GM19239 (cell line): ENCODE measurements around the gene NME2.
"Not testable (repeated sequence)": the region's sequence is repeated elsewhere in the genome, so short reads cannot be mapped to it uniquely, and the experiment has no call there.

Experiments used
- DNase-seq: peaks from one replicate; pipeline ENCODE4 v3.0.0; 2011; ENCODE audit warnings: low spot score; ENCODE audit not compliant: insufficient read length
- FAIRE-seq: peaks from 2 replicates; lab custom pipeline; 2011; peaks lifted over from hg19 to GRCh38; lab: Jason Lieb, UNC

The NME2 gene

DNA sequence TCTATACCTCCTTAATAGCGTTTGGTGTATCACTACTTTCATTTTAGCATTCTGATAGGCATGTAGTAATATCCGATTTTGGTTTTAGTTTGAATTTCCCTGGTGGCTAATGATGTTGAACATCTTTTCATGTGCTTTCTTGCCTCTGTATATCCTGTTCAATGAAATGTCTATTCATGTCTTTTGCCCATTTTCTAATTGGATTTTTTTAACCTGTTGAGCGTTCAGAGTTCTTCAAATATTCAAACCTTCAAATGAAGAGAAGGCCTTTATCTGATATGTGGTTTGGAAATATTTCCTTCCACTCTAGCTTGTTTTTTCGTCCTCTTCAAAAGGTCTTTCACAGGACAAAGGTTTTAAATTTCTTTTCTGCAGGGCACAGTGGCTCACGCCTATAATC, 15.3 kb upstream of the NME2 start:
- FAIRE-seq = no peak
- no peak for DNase-seq

GRCh38 chr17:51152766-51153209, 13.4 kb upstream of the NME2 start:
- DNase-seq (no peak), FAIRE-seq (peak; percentile 39)

DNA sequence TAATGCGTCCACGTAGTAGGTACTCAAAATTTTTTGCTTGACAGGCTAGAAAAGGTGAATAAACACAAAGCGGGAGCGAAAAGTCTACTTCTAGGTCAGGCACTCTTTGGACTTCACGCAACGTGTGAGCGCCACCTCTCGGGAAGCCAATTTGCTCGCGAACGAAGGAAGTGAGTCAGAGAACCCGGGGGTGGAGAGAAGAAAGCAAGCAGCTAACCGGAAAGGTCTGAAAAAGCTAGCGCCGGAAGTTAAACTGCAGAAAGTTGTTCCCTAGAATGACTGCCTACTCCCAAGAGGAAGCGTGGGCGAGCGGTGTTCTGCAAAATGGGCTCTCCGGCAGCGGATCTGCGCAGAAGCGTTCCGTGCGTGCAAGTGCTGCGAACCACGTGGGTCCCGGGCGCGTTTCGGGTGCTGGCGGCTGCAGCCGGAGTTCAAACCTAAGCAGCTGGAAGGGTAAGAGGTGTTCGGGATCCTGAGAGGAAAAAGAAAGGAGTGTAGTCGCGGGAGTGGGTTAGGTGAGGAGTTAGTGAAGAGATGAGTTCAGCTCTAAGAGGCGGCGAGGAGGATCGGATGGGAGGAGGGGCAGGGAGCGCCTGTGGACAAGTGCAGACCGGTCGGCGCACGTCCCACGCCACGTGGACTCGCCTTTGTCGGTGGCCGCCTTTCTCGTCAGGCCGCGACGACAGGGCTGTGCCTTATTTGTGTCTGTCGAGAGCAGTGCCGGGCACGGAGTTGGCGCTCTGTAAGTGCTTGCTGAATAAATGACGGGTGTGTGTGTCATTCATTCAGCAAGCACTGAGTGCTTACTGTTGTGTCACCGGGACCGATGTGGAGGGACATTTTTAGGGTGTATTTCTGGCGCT, 12.8 kb upstream of the NME2 start, which contains the start of gene NME1:
Gene NME1 (plus strand): TSS at position 350 of the 863 bp plus-strand sequence. CDS start 2,096 bp downstream, outside the sequence.
- peak; percentile 94 for FAIRE-seq
- peak; percentile 89 for DNase-seq

GRCh38 chr17:51154176-51154575, 12.0 kb upstream of the NME2 start:
- no peak for DNase-seq
- no peak for FAIRE-seq

GRCh38 chr17:51155416-51155815, 10.8 kb upstream of the NME2 start:
- no peak for DNase-seq

DNA sequence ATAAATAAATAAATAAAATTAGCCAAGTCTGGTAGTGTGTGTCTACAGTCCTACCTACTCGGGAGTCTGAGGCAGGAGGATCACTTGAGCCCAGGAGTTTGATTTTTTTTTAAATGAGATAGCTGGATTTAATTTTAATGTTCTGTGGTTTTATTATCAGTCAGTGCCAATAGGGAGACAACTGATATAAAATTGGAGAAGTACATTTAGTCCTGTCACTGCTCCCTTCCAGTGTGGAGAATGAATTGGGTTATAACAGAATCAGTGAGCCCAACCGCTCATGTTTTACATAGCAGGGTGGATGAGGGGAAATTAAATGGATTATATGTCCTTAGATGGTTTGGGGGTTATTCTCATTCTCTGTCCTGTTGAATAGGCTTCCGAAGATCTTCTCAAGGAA, 6.6 kb upstream of the NME2 start:
- FAIRE-seq (no peak), DNase-seq (no peak)

More at GRCh38 chr17:51155416-51155815, 10.8 kb upstream of the NME2 start:
- FAIRE-seq = no peak

DNA sequence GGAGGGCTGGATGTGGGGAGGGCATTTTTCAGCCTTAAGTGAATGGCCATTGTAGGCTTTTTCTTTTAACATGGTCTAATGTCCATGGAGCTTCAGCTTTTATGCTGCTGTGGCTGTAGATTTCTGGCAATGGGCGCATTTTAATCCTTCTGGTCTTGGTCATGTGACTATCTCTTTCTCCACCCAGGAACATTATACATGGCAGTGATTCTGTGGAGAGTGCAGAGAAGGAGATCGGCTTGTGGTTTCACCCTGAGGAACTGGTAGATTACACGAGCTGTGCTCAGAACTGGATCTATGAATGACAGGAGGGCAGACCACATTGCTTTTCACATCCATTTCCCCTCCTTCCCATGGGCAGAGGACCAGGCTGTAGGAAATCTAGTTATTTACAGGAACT, 4.7 kb upstream of the NME2 start:
- FAIRE-seq = no peak
- no peak for DNase-seq

- FAIRE-seq (peak; percentile 33), DNase-seq (no peak)
Measured at GRCh38 chr17:51164911-51165679, 1.1 kb upstream of the NME2 start.

- FAIRE-seq = peak; percentile 8
- DNase-seq = no peak
Measured at GRCh38 chr17:51165680-51166197, 472 bp upstream of the NME2 start.

- peak; percentile 78 for DNase-seq
- FAIRE-seq = peak; percentile 56
Measured at GRCh38 chr17:51166987-51167931, 1.0 kb downstream of the NME2 start.

DNA sequence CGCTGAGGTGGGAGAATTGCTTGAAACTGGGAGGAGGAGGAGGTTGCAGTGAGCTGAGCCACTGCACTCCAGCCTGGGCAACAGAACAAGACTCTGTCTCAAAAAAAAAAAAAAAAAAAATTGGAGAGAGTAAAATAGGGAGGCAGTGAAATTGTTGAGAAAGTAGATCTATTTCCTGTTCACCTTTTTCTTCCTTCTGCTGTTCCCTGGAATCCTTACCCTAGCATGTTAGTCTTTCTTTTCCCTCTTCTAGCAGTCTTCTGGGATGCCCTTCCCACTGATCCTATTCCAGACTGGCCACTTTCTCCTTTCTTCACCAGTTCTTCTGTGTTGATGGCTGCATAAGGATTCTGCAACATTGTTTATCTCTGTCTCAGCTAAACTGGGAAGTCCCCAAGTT, 3.1 kb downstream of the NME2 start:
- no peak for DNase-seq
- no peak for FAIRE-seq

DNA sequence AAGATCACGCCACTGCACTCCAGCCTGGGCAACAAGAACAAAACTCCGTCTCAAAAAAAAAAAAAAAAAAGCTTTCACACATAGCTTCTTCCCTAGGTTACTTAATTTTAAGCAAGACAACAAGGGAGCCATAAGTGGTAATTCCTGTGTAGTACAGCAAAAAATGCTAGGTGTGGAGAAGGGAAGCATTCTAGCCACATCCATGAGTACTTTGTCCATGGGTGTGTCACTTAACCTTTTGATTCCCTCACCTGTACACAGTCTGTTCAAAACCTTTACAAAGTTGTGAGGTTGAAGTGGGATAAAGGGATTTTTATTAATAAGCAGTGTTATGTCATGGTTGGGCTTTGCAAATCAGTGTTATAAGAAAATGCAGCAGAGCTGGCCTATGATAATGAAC, 4.5 kb downstream of the NME2 start:
- no peak for FAIRE-seq

GRCh38 chr17:51172030-51172429, 5.8 kb downstream of the NME2 start:
- FAIRE-seq = peak; percentile 26
- not testable (repeated sequence) for DNase-seq

More for the DNA sequence above, 4.5 kb downstream of the NME2 start:
- no peak for DNase-seq

- DNase-seq (no peak), FAIRE-seq (no peak)
Measured at GRCh38 chr17:51180486-51180885, 14.3 kb downstream of the NME2 start.

DNA sequence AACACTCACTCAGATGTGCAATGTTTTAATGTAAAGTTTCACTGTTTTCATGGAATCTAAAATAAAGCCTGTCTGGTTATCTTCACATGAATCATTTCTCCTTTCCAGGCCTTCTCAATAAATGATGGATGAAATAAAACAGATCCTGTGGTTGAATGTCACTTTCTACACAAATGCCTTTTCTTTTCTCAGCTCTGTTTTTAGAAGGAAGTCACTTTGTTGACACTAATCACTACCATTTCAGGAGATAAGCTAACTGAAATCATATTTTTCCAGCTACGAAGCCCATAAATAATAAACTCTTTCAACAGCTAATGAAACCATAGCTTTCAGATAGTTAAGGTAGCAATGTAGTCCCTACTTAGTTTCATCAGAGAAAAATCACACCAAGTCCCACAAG, 17.9 kb downstream of the NME2 start:
- FAIRE-seq (no peak), DNase-seq (no peak)

GRCh38 chr17:51185763-51186332, 19.6 kb downstream of the NME2 start:
- no peak for FAIRE-seq
- DNase-seq = no peak

DNA sequence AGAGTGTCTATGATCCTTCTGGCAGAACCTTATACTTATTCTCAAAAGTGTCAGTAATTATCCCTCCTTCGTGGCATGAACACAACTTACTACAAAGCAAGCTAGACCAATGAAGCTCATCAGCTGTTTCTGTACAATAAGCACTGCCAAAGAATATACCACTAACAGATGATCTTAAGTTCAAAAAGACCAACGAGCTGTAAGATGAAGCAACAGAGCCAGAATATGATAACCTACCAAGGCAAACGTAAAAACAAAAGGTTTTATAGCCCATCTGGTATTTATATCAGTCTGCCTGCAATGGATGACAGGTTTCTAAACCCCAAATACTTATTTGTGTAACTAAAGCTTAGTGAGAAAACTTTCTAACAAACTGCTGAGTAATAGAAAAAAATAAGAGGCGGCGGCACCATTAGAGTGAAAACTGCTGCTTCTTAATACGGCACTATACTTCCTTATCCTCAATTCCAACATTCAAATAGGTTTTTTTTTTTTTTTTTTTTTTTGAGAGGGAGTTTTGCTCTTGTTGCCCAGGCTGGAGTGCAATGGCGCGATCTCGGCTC, 22.1 kb downstream of the NME2 start:
- FAIRE-seq = no peak
- no peak for DNase-seq

- no peak for DNase-seq
- FAIRE-seq = no peak
Measured at GRCh38 chr17:51189162-51189561, 23.0 kb downstream of the NME2 start.

DNA sequence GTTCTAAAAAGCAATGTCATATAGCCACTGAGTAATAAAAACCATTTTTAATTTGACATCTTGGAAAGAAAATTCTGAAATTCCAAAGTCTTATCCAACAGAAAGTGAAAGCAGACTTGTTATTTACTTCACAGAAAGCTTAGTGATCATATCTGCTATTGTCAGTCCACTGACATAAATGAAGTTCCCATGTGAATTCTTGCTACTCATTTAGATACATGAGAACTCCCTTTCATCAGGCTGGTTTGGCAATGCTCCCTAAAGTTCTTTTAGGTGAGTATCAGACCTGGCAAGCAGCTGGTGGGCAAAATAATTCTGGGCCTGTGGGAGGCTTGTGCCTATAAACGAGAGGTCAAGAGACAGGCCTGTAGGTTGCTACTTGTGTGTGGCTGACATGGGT, 23.4 kb downstream of the NME2 start:
- DNase-seq = no peak

More for the DNA sequence above, 23.4 kb downstream of the NME2 start:
- FAIRE-seq = no peak
